Activated naive CD8-positive, alpha-beta T cell treated with anti-CD3 and anti-CD28 coated beads, Interleukin-2, amount 10 ng/mL, durations not matched to agents 7 days and 5 days (primary cell): ENCODE measurements around the gene TENT4A. TPM values are rescaled to one million over a fixed set of nuclear protein-coding genes. Genes with fewer than 3 reads are reported as not detected.

ENCODE experiments used
- ATAC-seq: fragments of 150-1000 bp; cut with Tn5 transposase; one replicate; pipeline ENCODE4 v1.10.0; 2021; ENCODE audit warnings: low read depth, moderate library complexity
- POLR2A ChIA-PET: fragments of 350-600 bp; sonication (Branson Sonifier 250); formaldehyde crosslinking; loops from one replicate; lab custom pipeline; 2021; ENCODE audit warnings: antibody characterized with exemption; lab: Charles Lee
- DNase-seq: peaks from one replicate; pipeline ENCODE4 v3.0.0; 2021
- H3K27ac Mint-ChIP-seq: one replicate; pipeline ENCODE4 v1.8.0; 2022; ENCODE audit warnings: mild to moderate bottlenecking, mixed read lengths
- H3K27me3 Mint-ChIP-seq: one replicate; pipeline ENCODE4 v1.8.0; 2022; ENCODE audit warnings: mild to moderate bottlenecking, moderate library complexity, mixed read lengths
- H3K36me3 Mint-ChIP-seq: one replicate; pipeline ENCODE4 v1.8.0; 2021; ENCODE audit warnings: mild to moderate bottlenecking, mixed read lengths
- H3K4me1 Mint-ChIP-seq: one replicate; pipeline ENCODE4 v1.8.0; 2021; ENCODE audit warnings: mixed read lengths
- H3K4me3 Mint-ChIP-seq: one replicate; pipeline ENCODE4 v1.8.0; 2022; ENCODE audit warnings: mild to moderate bottlenecking, moderate library complexity, mixed read lengths
- H3K9me3 Mint-ChIP-seq: one replicate; pipeline ENCODE4 v1.8.0; 2021; ENCODE audit warnings: mixed read lengths
- total RNA-seq, 2 experiments: library from RNA; stranded (reverse); gene quantifications; one replicate each; pipeline ENCODE4 v1.2.3, GENCODE V29; 2021

Gene TENT4A
- total RNA-seq, 2 experiments from 2014 or later = 47.0 to 47.1 TPM

DNA sequence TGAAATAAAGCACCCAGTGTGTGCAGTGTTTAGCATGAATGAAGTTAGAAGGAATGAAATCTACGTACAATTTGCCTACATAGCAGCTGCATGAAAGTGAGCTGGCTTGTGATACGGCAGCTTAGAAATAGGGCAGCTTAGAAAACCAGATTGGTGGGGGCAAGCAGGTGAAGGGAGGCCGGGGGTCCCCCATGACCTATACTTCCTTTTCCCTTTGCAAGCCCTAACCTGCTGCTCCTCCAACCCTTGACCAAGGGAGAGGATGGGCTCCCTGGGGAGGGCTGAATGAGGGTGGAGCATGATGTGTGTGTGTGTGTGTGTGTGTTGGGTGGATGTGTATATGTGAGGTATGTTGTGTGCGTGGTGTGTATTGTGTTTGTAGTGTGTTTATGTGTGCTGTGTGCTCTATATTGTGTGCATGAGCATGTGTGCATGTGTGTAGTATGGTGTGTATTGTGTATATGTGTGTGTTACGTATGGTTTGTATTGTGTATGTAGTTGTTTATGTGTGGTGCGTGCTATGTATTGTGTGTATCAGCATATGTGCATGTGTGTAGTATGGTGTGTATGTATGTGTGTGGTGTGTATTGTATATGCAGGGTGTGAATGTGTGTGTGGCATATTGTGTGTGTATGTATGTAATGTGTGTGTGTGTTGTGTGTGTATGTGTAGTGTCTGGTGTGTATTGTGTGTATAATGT lies 72.1 kb downstream of the TENT4A start:
- POLR2A ChIA-PET = interaction anchor here (1.3 kb wide), 1 partner anchor 10 kb away, joined by 3 read pairs; no protein-coding TSS in a partner anchor
- Mint-ChIP-seq H3K36me3 (peaks cover 4% of the 10 kb centered on the region), H3K4me3 (peak overlapping the region; percentile 42), H3K27ac (peak overlapping the region; percentile 62), H3K9me3 (no peaks in the 10 kb centered on the region), H3K4me1 (peaks cover 22% of the 10 kb centered on the region), H3K27me3 (no peaks in the 10 kb centered on the region)
- ATAC-seq (no peak), DNase-seq (no peak)

DNA sequence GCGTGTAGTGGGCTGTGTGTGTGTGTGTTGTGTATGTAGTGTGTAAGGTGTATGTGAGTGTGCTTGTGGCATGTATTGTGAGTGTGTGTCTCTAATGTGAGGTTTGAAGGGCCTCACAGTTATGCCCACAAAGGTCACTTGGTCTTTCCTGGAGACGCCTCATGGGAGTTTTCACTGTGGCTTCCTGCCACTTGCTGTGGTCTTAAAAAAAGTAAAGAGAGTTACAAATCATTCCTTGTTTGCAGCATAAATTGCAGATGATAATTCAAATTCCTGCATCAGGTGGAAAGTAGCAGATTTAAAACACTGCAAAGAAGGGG lies 72.6 kb downstream of the TENT4A start:
- peak; percentile 61 for ATAC-seq
- POLR2A ChIA-PET = no interaction called here
- Mint-ChIP-seq H3K27ac (peak overlapping the region; percentile 62), H3K27me3 (no peaks in the 10 kb centered on the region), H3K9me3 (no peaks in the 10 kb centered on the region), H3K36me3 (peaks cover 4% of the 10 kb centered on the region), H3K4me3 (peak overlapping the region; percentile 42), H3K4me1 (peaks cover 22% of the 10 kb centered on the region)
- no peak for DNase-seq

GRCh38 chr5:6786786-6787495 lies 73.7 kb downstream of the TENT4A start:
- Mint-ChIP-seq H3K9me3 (no peaks in the 10 kb centered on the region), H3K27ac (peak overlapping the region; percentile 19), H3K4me3 (no peak overlapping the region), H3K36me3 (peaks cover 4% of the 10 kb centered on the region), H3K27me3 (peaks cover 5% of the 10 kb centered on the region), H3K4me1 (peaks cover 22% of the 10 kb centered on the region)
- POLR2A ChIA-PET = no interaction called here
- DNase-seq (no peak), ATAC-seq (no peak)

DNA sequence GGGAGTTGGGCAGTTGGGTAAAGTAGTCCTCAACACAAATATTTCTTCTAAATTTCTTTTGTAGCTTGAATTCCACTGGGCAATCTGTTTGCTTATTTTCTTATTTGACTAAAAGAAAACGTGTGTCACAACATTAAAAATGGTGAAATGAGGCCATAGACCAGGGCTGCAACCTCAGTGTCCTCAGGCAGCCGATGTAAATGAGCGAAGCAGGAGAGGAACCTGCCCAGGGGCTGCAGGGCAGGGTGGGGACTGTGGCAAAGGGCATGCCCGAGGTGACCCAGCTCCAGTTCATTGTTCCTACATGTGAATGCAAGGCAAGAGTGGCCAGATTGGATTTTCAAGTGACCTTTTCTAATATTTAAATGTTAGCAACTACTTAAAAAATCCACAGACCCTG lies 74.7 kb downstream of the TENT4A start:
- POLR2A ChIA-PET = no interaction called here
- ATAC-seq (no peak), DNase-seq (no peak)
- Mint-ChIP-seq H3K27ac (no peak overlapping the region), H3K36me3 (peaks cover 4% of the 10 kb centered on the region), H3K27me3 (peaks cover 5% of the 10 kb centered on the region), H3K9me3 (no peaks in the 10 kb centered on the region), H3K4me3 (no peak overlapping the region), H3K4me1 (peaks cover 22% of the 10 kb centered on the region)

GRCh38 chr5:6788439-6788838 lies 75.2 kb downstream of the TENT4A start:
- DNase-seq (no peak), ATAC-seq (no peak)
- no peak overlapping the region for H3K27ac Mint-ChIP-seq
- H3K4me3 Mint-ChIP-seq = no peak overlapping the region
- POLR2A ChIA-PET = no interaction called here
- H3K27me3 Mint-ChIP-seq = peaks cover 8% of the 10 kb centered on the region
- peaks cover 6% of the 10 kb centered on the region for H3K36me3 Mint-ChIP-seq
- no peaks in the 10 kb centered on the region for H3K9me3 Mint-ChIP-seq
- peaks cover 27% of the 10 kb centered on the region for H3K4me1 Mint-ChIP-seq

GRCh38 chr5:6788956-6789649 lies 75.9 kb downstream of the TENT4A start:
- Mint-ChIP-seq H3K4me3 (no peak overlapping the region), H3K4me1 (peaks cover 28% of the 10 kb centered on the region), H3K27ac (no peak overlapping the region), H3K9me3 (no peaks in the 10 kb centered on the region), H3K27me3 (peaks cover 8% of the 10 kb centered on the region), H3K36me3 (peaks cover 6% of the 10 kb centered on the region)
- POLR2A ChIA-PET = no interaction called here
- DNase-seq (no peak), ATAC-seq (no peak)

DNA sequence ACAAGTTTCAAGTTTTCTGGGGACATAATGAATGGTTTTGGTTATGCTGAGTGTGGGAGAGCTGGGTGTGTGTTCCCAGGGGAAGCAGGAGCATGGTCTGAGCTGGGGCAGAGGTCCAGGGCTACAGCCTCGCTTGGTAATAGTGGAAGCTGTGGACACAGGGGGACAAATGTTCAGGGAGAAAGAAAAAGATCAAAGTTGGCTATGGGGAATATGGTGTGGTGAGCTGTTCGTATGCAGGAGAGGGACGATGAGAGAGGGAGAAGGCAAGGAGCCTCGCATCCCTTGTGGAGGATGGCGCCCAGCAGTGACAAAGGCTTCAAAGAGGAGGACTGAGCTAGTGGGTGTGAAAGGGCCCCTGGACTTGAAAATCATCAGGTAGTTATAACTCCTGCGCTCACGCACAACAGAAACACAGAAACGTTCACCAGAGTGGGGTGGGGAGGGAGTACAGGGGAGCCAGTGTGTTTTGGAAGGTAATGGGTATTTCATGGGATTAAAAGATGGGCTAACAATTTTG lies 77.2 kb downstream of the TENT4A start:
- DNase-seq (no peak), ATAC-seq (no peak)
- Mint-ChIP-seq H3K9me3 (no peaks in the 10 kb centered on the region), H3K36me3 (peaks cover 5% of the 10 kb centered on the region), H3K27me3 (peaks cover 8% of the 10 kb centered on the region), H3K4me1 (peaks cover 19% of the 10 kb centered on the region), H3K4me3 (no peak overlapping the region), H3K27ac (no peak overlapping the region)
- POLR2A ChIA-PET = no interaction called here

DNA sequence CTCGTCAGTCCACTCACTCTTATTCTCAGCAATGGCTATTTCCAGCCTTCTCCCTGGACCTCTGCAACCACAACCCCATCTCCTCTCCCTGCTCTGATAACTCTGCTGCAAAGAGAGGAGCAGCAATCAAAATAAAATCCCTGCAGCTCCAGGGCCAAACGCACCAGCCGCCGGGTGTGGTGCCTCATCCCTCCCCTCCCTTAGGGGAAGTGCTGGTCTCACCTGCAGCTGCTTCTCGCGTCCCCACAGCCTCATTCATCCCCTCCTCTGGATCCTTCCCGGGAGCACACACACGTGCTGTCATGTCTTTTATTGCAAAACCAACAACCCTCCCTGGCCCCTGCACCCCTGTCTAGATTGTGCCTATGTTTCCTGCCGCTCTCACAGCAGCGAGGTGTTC lies 77.8 kb downstream of the TENT4A start:
- peaks cover 8% of the 10 kb centered on the region for H3K27me3 Mint-ChIP-seq
- H3K36me3 Mint-ChIP-seq = peaks cover 2% of the 10 kb centered on the region
- H3K4me1 Mint-ChIP-seq = peaks cover 13% of the 10 kb centered on the region
- H3K4me3 Mint-ChIP-seq = no peak overlapping the region
- POLR2A ChIA-PET = no interaction called here
- no peak overlapping the region for H3K27ac Mint-ChIP-seq
- ATAC-seq (no peak), DNase-seq (no peak)
- H3K9me3 Mint-ChIP-seq = no peaks in the 10 kb centered on the region

DNA sequence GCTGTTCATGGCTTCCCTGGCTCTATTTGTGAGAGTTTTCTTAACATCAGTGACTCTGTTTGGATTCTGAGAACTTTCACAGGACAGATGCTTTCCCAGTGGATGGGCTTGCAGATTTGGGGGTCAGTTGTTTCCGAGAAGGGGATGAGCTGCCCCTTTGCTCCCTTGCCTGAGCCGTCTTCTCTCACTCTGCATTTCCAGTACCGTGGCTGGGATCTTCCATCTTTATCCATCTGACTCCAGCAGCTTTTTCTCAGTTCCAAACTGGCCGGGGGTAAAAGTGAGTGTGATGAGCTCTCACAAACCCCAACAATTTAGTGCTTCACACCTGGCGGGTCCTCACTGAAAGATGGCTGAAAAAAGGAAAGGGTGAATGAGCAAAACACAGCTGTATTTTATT lies 79.1 kb downstream of the TENT4A start:
- peaks cover 1% of the 10 kb centered on the region for H3K9me3 Mint-ChIP-seq
- no peak for DNase-seq
- no peak overlapping the region for H3K4me3 Mint-ChIP-seq
- POLR2A ChIA-PET = interaction anchor here (0.7 kb wide), 1 partner anchor 37 kb away, joined by 3 read pairs; no protein-coding TSS in a partner anchor
- peaks cover 11% of the 10 kb centered on the region for H3K27me3 Mint-ChIP-seq
- peaks cover 9% of the 10 kb centered on the region for H3K4me1 Mint-ChIP-seq
- ATAC-seq = no peak
- H3K36me3 Mint-ChIP-seq = peaks cover 2% of the 10 kb centered on the region
- H3K27ac Mint-ChIP-seq = no peak overlapping the region

- Mint-ChIP-seq H3K27ac (peak overlapping the region; percentile 39), H3K27me3 (peaks cover 13% of the 10 kb centered on the region), H3K4me1 (peaks cover 9% of the 10 kb centered on the region), H3K36me3 (peaks cover 2% of the 10 kb centered on the region), H3K4me3 (peak overlapping the region; percentile 50), H3K9me3 (peaks cover 1% of the 10 kb centered on the region)
- POLR2A ChIA-PET = interaction anchor here (0.7 kb wide), 1 partner anchor 36 kb away, joined by 3 read pairs; no protein-coding TSS in a partner anchor
- ATAC-seq (no peak), DNase-seq (no peak)
Measured at GRCh38 chr5:6792911-6793471, 79.8 kb downstream of the TENT4A start.

DNA sequence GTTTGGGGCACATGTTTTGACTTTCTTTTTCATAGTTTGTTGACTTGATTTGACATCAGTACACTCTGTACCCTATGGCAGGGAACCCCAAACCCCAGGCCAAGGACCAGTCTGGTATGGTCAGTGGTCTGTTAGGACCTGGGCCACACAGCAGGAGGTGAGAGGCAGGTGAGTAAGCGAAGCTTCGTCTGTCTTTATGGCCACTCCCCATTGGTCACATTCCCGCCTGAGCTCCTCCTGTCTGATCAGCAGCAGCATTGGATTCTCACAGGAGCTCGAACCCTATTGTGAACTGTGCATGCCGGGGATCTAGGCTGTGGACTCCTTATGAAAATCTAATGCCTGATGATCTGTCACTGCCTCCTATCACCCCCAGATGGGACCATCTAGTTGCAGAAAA lies 88.0 kb downstream of the TENT4A start:
- no peak for DNase-seq
- H3K27me3 Mint-ChIP-seq = peaks cover 17% of the 10 kb centered on the region
- H3K4me3 Mint-ChIP-seq = no peak overlapping the region
- H3K4me1 Mint-ChIP-seq = peaks cover 1% of the 10 kb centered on the region
- POLR2A ChIA-PET = no interaction called here
- ATAC-seq = no peak
- H3K27ac Mint-ChIP-seq = no peak overlapping the region
- H3K36me3 Mint-ChIP-seq = no peaks in the 10 kb centered on the region
- H3K9me3 Mint-ChIP-seq = peaks cover 1% of the 10 kb centered on the region

DNA sequence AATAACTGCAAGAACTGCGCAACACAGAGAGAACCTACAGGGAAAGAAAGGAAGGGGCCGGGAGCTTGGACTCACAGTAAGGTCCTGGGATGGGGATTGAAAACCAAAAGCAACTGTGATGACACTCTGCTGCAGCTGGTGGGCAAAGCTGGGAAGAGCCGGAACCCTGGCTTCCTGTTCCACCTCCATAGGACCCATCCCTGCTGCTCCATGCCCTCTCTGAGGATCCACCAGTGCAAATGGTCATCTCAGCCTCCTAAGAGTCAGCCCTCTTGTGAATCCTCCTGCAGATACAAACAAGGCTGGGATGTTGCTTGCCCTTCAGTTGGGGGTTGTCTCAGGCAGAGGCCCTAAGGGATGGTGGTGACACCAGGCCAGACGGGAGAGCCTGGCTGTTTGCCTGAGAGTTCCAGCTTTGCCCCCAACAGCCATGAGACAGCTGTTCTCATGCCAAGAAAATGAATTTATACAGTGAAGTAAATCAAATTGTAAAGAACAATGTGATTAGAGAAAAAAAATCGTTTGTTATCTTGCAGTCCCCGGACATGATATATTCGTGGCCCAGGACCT lies 90.8 kb downstream of the TENT4A start:
- no peaks in the 10 kb centered on the region for H3K4me1 Mint-ChIP-seq
- peaks cover 21% of the 10 kb centered on the region for H3K27me3 Mint-ChIP-seq
- no peak for DNase-seq
- POLR2A ChIA-PET = no interaction called here
- peaks cover 2% of the 10 kb centered on the region for H3K9me3 Mint-ChIP-seq
- no peaks in the 10 kb centered on the region for H3K36me3 Mint-ChIP-seq
- no peak overlapping the region for H3K4me3 Mint-ChIP-seq
- H3K27ac Mint-ChIP-seq = no peak overlapping the region
- no peak for ATAC-seq
